Measurements from ENCODE around the gene SYT5. TPM values are rescaled to one million over a fixed set of nuclear protein-coding genes. Genes with fewer than 3 reads are reported as not detected.

SYT5 gene
- total RNA-seq: 1 to 10 TPM; 4.9 to 6.1 (median 5.3) TPM
- 1.2 TPM for total RNA-seq (2013)

DNA sequence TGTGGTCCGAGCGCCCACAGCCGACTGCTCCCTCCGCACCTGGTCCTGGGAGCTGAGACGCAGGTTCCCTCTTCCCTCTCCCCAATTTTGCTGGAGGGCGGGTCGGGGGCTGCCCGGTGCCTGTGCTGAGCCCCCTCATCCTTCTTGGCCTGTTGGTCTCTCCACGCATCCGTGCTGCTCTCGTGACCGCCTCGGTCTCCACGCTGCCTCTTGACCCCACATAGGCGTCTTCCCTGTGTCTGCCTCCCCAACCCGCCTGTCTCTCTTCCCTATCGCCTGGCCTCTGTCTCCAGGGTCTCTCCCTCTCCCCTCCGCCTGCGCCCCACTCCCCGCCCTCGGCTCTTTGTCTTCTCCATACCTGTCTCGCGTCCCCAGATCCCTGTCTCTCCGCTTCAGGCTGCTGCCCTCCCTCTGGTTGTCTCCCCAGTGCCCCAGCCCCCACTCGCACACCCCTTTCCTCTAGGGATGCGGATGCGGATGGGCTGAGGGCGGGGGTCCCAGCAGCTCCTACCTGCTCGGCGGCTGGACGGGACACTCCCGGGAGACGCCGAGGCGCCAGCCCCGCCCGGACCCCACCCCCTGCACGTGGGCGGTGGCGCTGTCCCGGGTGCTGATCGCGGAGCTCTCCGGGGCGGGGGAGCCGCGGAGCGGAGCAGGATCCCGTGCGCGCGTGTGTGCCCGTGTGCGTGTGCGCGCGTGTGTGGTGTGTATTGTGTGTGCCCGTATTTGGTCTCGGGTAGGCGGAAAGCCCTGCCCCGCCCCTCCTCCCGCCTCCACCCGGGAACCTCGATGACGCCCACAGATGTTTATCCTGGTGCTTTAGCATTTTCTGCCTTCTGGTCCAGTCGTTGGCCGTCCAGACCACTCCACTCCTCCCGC, at the start of gene SYT5:
SYT5 (minus strand) TSS at position 684 of the 879 bp plus-strand sequence. CDS start 1,248 bp downstream, outside the sequence.
- H3K36me3 Mint-ChIP-seq: no peaks in the 10 kb centered on the region
- H3K4me1 ChIP-seq (ENCODE audit: control insufficient read depth, insufficient read depth, low read length): peaks cover 22% of the 10 kb centered on the region
- peak within 1 kb of the TSS; percentile 80 for H3K4me3 Mint-ChIP-seq
- no peaks in the 10 kb centered on the region for H3K36me3 ChIP-seq (ENCODE audit: control insufficient read depth, insufficient read depth, low read length)
- H3K9me3 ChIP-seq (ENCODE audit: control insufficient read depth, insufficient read depth, low read length): no peaks in the 10 kb centered on the region
- peaks cover 31 to 44% of the 10 kb centered on the region in 2 donors for H3K27me3 Mint-ChIP-seq (ENCODE audit: low read depth in 2 of 2)
- DNase-seq: peak; percentile 69 to 80
- peak within 1 kb of the TSS; percentile 84 to 94 for H3K27ac Mint-ChIP-seq
- peaks cover 38% of the 10 kb centered on the region for H3K27me3 ChIP-seq (ENCODE audit: control insufficient read depth, insufficient read depth, low read length)
- 3% methylated on average over 58 of the region's 68 CpGs for WGBS (ENCODE audit: insufficient coverage)
- H3K4me1 Mint-ChIP-seq: peaks cover 12 to 25% of the 10 kb centered on the region in 2 donors
- no peak within 1 kb of the TSS for H3K27ac ChIP-seq (ENCODE audit: low read length)
- no peaks in the 10 kb centered on the region for H3K9me3 Mint-ChIP-seq
- intact Hi-C loops (cut with micrococcal nuclease): loop anchor here (1.0 to 5.0 kb wide), 2 partner anchors 63 to 472 kb away; partner anchors contain the start of gene PPP1R12C
- peak; percentile 37 to 49 (median 47) for ATAC-seq
- TF ChIP-seq, protein P1, sequence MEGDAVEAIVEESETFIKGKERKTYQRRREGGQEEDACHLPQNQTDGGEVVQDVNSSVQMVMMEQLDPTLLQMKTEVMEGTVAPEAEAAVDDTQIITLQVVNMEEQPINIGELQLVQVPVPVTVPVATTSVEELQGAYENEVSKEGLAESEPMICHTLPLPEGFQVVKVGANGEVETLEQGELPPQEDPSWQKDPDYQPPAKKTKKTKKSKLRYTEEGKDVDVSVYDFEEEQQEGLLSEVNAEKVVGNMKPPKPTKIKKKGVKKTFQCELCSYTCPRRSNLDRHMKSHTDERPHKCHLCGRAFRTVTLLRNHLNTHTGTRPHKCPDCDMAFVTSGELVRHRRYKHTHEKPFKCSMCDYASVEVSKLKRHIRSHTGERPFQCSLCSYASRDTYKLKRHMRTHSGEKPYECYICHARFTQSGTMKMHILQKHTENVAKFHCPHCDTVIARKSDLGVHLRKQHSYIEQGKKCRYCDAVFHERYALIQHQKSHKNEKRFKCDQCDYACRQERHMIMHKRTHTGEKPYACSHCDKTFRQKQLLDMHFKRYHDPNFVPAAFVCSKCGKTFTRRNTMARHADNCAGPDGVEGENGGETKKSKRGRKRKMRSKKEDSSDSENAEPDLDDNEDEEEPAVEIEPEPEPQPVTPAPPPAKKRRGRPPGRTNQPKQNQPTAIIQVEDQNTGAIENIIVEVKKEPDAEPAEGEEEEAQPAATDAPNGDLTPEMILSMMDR (IDR thresholded peaks at IDR 0.05): no peak
- peak within 1 kb of the TSS; percentile 22 for H3K4me3 ChIP-seq (ENCODE audit: low read length)

DNA sequence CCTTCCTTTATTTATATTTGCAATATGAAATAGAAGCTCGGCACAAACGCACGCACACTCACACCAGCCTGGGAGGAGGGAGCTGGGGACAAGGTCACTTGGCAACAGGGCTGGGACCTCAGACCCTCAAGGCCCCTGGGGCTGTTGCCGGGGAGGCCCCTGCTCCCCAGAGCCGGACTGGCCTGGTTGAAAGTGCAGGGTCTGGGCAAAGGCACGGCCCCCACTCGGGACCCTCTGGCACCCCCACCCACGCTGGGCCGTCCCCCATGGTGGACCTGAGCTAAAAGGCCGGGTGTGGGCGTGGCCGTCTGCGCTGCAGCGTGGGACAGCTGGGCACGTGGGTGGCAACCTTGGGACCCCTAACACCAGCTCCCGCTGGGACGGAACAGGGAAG, 49.7 kb upstream of the SYT5 start:
- Histone ChIP-seq H3K36me3 (ENCODE audit: control insufficient read depth, insufficient read depth, low read length) (peaks cover 74% of the 10 kb centered on the region), H3K4me1 (ENCODE audit: control insufficient read depth, insufficient read depth, low read length) (no peaks in the 10 kb centered on the region), H3K9me3 (ENCODE audit: control insufficient read depth, insufficient read depth, low read length) (no peaks in the 10 kb centered on the region), H3K27me3 (ENCODE audit: control insufficient read depth, insufficient read depth, low read length) (no peaks in the 10 kb centered on the region), H3K27ac (ENCODE audit: low read length) (no peak overlapping the region), H3K4me3 (ENCODE audit: low read length) (no peak overlapping the region)
- TF ChIP-seq, protein P1 (IDR thresholded peaks at IDR 0.05): no peak
- no peak for DNase-seq
- Mint-ChIP-seq H3K4me1 (peaks cover 12 to 16% of the 10 kb centered on the region in 2 donors), H3K36me3 (peaks cover 11% of the 10 kb centered on the region), H3K27ac (no peak overlapping the region), H3K27me3 (ENCODE audit: low read depth in 2 of 2) (no peaks in the 10 kb centered on the region), H3K9me3 (no peaks in the 10 kb centered on the region), H3K4me3 (no peak overlapping the region)
- WGBS (ENCODE audit: insufficient coverage): 92% methylated on average over 17 of the region's 17 CpGs
- intact Hi-C loops (cut with micrococcal nuclease): no loop called here
- no peak for ATAC-seq

DNA sequence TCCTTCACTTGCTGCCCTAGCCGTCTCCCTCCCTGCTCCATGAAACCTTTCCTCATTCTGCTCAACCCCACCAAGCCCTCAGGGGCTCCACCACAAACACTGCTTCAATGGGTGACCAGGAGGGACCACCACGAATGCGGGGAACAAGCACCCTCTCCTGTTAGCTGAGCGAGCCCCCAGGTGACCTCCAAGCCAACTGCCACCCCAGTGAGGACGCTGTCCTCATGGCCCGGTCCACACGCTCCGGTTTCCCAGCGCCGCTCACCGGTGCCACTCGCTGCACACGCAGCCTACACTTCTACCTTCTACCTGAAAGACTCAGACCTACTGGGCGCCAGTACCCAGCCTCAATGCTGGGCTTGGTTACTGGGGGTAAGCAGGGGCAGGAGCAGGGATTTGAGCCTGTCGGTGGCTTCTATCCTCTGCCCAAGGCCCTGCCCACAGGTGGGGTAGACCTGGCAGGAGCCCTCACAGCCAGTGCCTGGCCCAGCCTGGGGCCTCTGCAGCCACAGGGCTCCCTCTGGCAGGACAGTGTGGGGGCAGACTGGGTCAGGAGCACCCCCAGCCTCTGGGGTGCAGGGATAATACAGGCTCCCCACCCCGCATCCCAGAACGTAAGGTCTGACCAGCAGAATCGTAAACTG, 49.2 kb upstream of the SYT5 start:
- Mint-ChIP-seq H3K27ac (peak overlapping the region in 1 of 2 donors; percentile 56), H3K4me3 (no peak overlapping the region), H3K9me3 (no peaks in the 10 kb centered on the region), H3K36me3 (peaks cover 5% of the 10 kb centered on the region), H3K4me1 (peaks cover 8 to 11% of the 10 kb centered on the region in 2 donors), H3K27me3 (ENCODE audit: low read depth in 2 of 2) (no peaks in the 10 kb centered on the region)
- no peaks in the 10 kb centered on the region for H3K27me3 ChIP-seq (ENCODE audit: control insufficient read depth, insufficient read depth, low read length)
- no peak overlapping the region for H3K4me3 ChIP-seq (ENCODE audit: low read length)
- no peaks in the 10 kb centered on the region for H3K4me1 ChIP-seq (ENCODE audit: control insufficient read depth, insufficient read depth, low read length)
- TF ChIP-seq, protein P1 (IDR thresholded peaks at IDR 0.05): no peak
- H3K27ac ChIP-seq (ENCODE audit: low read length): no peak overlapping the region
- DNase-seq (no peak), ATAC-seq (no peak)
- no peaks in the 10 kb centered on the region for H3K9me3 ChIP-seq (ENCODE audit: control insufficient read depth, insufficient read depth, low read length)
- WGBS (ENCODE audit: insufficient coverage): 95% methylated on average over 16 of the region's 18 CpGs
- intact Hi-C loops (cut with micrococcal nuclease): no loop called here
- H3K36me3 ChIP-seq (ENCODE audit: control insufficient read depth, insufficient read depth, low read length): peaks cover 69% of the 10 kb centered on the region
